Activated T-cell treated with anti-CD3 and anti-CD28 coated beads for 4 hours (primary cell): ENCODE results near the gene CHCHD3.
"Not testable (repeated sequence)": the region's sequence is repeated elsewhere in the genome, so short reads cannot be mapped to it uniquely, and the experiment has no call there.

Source experiments
- DNase-seq: peaks from one replicate; pipeline ENCODE4 v3.0.0-alpha.2; 2020

Gene CHCHD3

GRCh38 chr7:132895231-132895630, 186.7 kb downstream of the CHCHD3 start:
- DNase-seq: no peak

- DNase-seq: no peak
Measured at GRCh38 chr7:132893560-132893959, 188.3 kb downstream of the CHCHD3 start.

GRCh38 chr7:132892744-132893143, 189.1 kb downstream of the CHCHD3 start:
- DNase-seq: not testable (repeated sequence)

GRCh38 chr7:132891554-132891953, 190.3 kb downstream of the CHCHD3 start:
- no peak for DNase-seq

GRCh38 chr7:132882714-132883428, 199.0 kb downstream of the CHCHD3 start:
- no peak for DNase-seq

GRCh38 chr7:132881317-132881716, 200.6 kb downstream of the CHCHD3 start:
- no peak for DNase-seq

- no peak for DNase-seq
Measured at GRCh38 chr7:132879579-132879978, 202.3 kb downstream of the CHCHD3 start.

- no peak for DNase-seq
Measured at GRCh38 chr7:132878204-132878919, 203.5 kb downstream of the CHCHD3 start.

- DNase-seq: no peak
Measured at GRCh38 chr7:132877573-132877972, 204.3 kb downstream of the CHCHD3 start.

GRCh38 chr7:132876576-132876975, 205.3 kb downstream of the CHCHD3 start:
- DNase-seq: no peak

GRCh38 chr7:132872034-132872433, 209.9 kb downstream of the CHCHD3 start:
- DNase-seq: no peak

GRCh38 chr7:132871419-132871818, 210.5 kb downstream of the CHCHD3 start:
- no peak for DNase-seq

- DNase-seq: no peak
Measured at GRCh38 chr7:132869166-132869861, 212.6 kb downstream of the CHCHD3 start.

GRCh38 chr7:132866551-132866950, 215.3 kb downstream of the CHCHD3 start:
- no peak for DNase-seq

GRCh38 chr7:132866144-132866531, 215.8 kb downstream of the CHCHD3 start:
- DNase-seq: no peak

- DNase-seq: no peak
Measured at GRCh38 chr7:132865366-132866143, 216.3 kb downstream of the CHCHD3 start.

- DNase-seq: no peak
Measured at GRCh38 chr7:132861940-132862554, 219.8 kb downstream of the CHCHD3 start.

GRCh38 chr7:132861424-132861823, 220.5 kb downstream of the CHCHD3 start:
- no peak for DNase-seq

GRCh38 chr7:132859199-132859598, 222.7 kb downstream of the CHCHD3 start:
- DNase-seq: no peak

- DNase-seq: no peak
Measured at GRCh38 chr7:132858760-132859159, 223.1 kb downstream of the CHCHD3 start.

GRCh38 chr7:132858251-132858650, 223.6 kb downstream of the CHCHD3 start:
- no peak for DNase-seq

- DNase-seq: no peak
Measured at GRCh38 chr7:132857703-132858102, 224.2 kb downstream of the CHCHD3 start.

GRCh38 chr7:132857031-132857430, 224.9 kb downstream of the CHCHD3 start:
- DNase-seq: no peak
